NCI-H510A (cell line): Measurements from ENCODE around the gene HSPA12A.

Experiments used
- DNase-seq: peaks from one replicate; lab custom pipeline; 2025; lab: John Stamatoyannopoulos, UW

The HSPA12A gene

GRCh38 chr10:116668018-116668417 lies 74.3 kb downstream of the HSPA12A start:
- no peak for DNase-seq

- no peak for DNase-seq
Observed at GRCh38 chr10:116667484-116667883, 74.9 kb downstream of the HSPA12A start.

DNA sequence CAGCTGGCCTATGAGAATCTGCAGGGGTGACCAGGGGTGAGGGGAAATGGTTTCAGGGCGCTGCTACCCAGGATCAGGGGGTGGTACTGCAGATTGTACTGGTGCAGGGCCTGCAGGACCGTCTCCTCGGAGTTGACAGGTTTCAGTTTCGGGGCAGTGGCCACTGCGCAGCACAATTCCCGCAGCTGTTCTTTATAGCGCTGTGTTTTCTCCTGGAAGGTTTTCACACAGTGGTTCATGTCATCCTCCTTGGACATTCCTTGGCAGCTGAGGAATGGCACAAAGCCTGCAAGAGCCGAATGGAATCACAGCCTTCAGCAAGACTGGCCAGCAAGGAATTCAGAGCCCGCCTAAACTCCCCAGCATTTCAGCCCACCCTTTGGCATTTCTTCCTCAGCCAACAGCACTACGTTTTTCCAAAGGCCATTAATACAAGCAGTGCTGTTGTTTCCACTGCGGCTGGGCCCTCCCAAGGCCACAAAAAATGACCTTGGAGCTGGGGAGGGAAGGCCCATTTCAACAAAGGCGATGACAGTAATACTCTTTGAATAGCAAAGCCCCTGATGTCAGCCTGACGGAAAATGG lies 76.7 kb downstream of the HSPA12A start:
- no peak for DNase-seq

DNA sequence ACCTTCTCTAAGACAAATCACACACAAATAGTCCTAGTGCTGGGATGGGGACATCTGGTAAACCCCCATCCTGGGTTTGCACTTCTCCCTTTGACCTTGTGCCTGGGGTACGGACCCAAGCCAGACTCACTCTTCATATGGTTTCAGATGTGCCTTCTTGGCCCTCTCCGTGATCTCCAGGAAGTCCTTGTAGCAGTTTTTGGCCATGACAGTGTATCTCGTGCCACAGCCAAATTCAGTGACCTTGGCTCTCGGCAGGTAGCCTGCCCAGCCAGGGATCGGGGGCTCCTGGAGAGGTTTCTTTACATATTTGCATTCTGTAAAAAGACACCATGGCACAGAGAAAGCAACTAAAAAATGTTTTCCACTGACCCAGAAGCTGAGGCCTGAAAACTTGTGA lies 77.7 kb downstream of the HSPA12A start:
- DNase-seq = no peak

- DNase-seq = no peak
Observed at GRCh38 chr10:116663342-116663741, 79.0 kb downstream of the HSPA12A start.

GRCh38 chr10:116660860-116661259 lies 81.5 kb downstream of the HSPA12A start:
- DNase-seq = no peak

GRCh38 chr10:116659049-116659670 lies 83.2 kb downstream of the HSPA12A start:
- no peak for DNase-seq

DNA sequence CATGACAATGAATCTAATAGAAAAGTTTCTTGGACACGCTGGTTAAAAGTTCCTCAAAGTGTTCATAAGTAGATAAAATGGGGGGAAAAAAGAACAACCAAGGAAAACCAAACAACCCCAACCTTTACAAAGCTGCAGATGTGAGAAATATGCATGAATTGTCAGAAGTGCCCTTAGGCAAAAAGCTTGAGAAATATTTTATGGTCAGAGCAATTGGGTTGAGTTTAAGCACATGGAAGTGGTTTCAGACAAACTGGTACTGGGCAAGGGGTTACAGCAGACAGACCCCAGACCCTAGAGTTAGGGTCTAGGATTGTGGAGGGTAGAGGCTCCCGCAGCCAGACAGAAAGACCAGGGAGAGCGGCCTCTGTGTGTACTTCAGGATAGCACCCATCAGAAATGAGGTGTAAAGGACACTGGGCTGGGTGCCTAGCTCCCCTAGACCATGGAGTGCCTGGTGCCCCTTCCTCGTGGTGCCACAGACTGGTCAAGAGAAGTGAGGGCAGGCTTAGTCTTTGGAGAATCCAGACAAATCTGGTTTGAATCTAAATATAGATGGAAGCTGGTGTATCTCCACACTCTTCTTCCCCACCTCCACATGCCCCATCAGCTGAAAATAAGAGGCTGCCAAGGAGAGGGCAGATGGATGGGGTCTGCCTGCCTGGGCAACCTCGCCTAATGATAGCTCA lies 84.4 kb downstream of the HSPA12A start:
- no peak for DNase-seq

- no peak for DNase-seq
Observed at GRCh38 chr10:116656044-116656443, 86.3 kb downstream of the HSPA12A start.

- no peak for DNase-seq
Observed at GRCh38 chr10:116655568-116655967, 86.8 kb downstream of the HSPA12A start.

DNA sequence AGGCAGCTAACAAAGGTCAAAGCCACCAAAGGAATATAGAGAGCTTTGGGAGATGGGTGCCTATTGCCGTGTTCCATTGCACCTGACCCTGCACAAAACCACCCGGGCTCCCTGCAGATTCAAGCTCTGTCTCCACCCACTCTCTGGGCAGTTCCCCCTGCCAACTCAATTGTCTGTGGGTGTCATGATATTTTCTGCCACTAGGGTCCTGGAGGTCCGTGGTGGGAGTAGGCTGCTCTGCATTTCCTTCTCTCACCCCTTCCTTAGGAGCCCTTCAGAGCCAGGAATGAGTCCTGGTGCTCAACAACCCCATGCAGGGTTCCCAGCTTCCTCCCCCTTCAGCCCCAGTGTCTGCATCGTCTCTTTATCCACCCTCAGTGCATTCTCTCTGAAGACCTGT lies 87.5 kb downstream of the HSPA12A start:
- DNase-seq = no peak

DNA sequence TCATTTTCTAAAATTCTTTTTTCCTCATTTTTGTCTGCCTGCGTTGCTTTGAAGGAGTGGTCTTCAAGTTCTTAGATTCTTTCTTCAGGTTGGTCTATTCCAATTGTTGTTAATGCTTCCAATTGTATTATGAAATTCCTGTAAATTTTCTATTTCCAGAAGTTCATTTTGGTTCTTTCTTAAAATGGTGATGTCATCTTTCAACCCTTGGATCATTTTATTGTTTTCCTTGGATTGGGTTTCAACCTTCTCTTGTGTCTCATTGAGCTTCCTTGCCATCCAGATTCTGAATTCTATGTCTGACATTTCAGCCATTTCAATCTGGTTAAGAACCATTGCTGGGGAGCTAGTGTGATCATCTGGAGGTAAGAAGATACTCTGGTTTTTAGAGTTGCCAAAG lies 88.5 kb downstream of the HSPA12A start:
- DNase-seq = no peak

GRCh38 chr10:116648903-116649302 lies 93.5 kb downstream of the HSPA12A start:
- DNase-seq = no peak

DNA sequence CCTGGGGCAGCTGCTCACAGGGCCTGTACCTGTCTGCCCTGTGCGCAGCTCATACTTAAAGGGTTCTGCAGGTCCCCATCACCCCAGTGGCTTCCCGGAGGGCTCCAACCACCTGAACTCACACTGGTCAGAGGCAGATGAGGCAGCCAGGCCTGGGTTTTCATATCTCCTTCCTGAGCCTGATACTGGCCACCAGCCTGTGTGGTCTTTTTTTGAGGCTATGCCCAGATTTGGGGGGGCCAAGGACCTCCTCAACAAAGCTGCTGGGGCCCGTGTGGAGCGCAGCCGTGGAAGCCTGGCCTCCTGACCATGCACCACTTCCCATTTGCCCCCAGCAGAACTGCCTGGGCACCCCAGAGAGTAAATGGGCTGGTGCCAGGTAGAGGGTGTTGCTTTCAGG lies 95.9 kb downstream of the HSPA12A start:
- no peak for DNase-seq

DNA sequence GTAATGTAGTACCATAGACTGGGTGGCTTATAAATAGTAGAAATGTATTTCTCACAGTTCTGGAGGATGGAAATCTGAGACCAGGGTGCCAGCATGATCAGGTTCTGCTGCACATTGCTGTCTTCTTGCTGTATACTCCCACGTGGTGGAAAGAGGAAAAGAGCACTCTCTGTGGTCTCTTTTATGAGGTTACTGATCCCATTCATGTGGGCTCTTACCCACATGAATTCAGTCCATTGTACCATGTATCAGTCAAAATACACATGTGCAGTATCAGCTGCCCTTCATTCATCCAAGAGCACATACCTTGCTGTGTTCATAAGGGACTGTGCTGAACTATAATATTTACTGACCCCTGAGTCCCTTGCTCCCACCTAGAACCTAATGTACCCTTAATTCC lies 104.5 kb downstream of the HSPA12A start:
- DNase-seq = no peak

- no peak for DNase-seq
Observed at GRCh38 chr10:116636976-116637375, 105.4 kb downstream of the HSPA12A start.

DNA sequence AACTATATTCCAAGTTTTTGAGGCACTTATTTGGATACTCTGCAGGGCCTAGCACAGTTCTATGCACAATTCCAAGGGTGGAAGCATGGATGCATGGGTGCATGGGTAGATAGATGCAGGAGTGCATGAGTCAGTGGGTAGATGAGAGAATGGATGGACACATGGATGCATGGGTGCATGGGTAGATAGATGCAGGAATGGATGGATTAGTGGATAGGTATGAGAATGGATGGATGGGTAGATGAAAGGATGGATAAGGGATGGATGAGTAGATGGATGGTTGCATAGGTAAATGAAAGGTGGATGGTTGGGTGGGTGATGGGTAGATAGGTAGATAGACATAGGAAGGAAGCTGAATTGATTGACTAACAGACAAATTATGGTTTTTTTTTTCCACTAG lies 106.0 kb downstream of the HSPA12A start:
- DNase-seq = no peak

GRCh38 chr10:116634126-116634975 lies 108.0 kb downstream of the HSPA12A start:
- DNase-seq = no peak

DNA sequence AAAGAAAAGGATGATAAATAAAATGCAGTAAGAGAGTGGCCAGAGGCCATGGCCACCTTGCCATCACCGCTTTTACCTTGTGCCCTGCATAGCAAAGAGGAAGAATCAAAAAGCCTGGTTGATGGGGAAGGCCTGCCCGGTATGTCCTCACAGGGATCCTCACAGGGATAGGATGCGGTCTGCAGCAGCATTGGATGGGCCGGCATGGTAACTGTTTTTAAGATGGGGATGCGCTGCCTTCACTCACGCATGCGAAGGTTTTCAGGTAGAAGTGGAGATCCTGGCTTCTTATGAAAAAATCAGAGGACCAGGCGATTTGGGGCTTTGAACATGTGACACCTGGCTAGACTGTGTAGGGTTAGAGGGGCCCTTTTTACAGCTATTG lies 109.2 kb downstream of the HSPA12A start:
- DNase-seq = no peak

DNA sequence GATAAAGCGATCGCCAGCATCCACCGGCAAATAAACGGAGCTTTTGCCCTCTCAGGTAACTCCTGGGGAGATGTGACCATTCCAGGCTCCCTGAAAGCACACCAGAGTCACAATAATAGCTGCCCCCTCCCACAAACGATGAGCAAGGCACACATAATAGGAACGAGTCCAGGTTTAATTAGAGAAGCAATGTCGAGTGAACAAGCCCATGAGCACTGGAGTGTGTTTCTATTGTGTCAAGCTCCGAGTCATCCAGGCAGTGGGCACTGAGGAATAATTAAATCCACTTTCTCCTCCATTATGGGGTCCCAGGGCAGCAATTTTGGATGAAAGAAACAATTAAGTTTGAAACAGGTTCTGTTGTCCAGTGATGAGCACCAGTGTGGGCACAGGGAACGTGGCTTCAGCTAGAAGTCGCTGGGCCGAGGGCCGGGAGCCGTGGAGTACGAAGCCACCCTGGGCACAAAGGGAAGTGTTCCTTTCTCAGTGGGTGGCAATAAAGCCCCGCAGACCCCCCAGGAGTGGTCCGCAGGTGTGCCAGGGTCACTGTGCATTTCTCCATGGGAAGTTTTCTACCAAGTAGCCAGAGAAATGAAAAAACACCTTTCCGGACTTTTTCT lies 109.7 kb downstream of the HSPA12A start:
- DNase-seq = no peak

- no peak for DNase-seq
Observed at GRCh38 chr10:116631871-116632295, 110.5 kb downstream of the HSPA12A start.

- no peak for DNase-seq
Observed at GRCh38 chr10:116630020-116630419, 112.3 kb downstream of the HSPA12A start.
